GM21723 (cell line): ENCODE data around the gene PRSS27.

ENCODE experiments used
- ATAC-seq: cut with Tn5 transposase; IDR thresholded peaks from one replicate; pipeline ENCODE4 v1.9.1; 2021; ENCODE audit warnings: mild to moderate bottlenecking, moderate library complexity; ENCODE audit not compliant: unreplicated experiment

Gene PRSS27

DNA sequence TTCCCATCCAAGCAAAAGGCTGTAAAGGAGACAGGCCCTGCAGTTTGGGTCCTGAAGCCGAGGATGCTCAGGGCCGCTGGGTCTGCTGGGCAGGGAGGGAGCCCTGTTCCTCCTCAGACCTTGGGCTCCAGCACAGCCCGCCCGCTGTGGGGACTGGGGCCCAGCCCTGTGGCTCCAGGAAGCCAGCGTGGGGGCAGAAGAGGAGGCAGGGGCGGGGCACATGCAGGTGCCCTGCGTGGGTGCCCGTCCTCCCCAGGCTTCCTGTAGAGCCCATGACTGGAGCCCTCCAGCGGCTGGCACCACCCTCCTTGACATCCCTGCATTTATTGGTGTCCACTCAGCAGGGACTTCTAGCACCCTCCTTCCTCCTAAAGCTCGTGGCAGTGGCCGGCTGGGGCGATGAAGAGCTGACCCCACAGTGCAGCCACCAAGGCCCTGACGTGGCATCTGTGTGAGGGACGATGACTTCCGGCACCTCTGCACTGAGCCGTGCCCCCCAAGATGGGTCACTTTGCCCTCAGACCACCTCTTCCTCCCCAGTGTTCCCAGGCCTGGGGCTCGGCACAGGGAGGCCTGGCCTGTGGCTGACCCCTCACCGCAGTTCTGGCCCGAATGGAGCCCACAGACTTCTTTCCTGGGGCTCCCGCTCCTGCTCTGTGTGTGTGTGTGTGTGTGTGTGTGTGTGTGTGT lies 9.9 kb downstream of the PRSS27 start:
- ATAC-seq: no peak

DNA sequence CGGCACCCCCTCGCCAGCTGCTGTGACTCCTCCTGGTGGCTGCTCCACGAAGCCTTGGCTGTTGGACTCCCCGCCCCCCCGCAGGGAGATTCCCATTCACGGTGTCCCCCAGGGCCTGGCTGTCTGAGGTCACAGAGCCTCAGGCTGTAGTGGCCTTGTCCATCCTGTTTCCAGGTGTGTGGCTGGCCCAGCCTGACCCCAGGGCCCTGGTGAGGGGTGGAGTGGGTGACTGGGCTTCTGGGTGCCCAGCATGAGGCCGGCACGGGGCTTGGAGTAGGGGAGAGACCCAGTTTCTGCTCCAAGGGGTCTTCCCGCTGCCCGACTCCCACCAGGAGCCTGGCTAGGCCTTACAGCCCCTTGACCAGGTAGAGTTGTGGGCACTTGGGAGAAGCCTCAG lies 10.4 kb downstream of the PRSS27 start:
- ATAC-seq: no peak

- ATAC-seq: no peak
Measured at GRCh38 chr16:2708955-2709587, 11.0 kb downstream of the PRSS27 start.

- ATAC-seq: no peak
Measured at GRCh38 chr16:2708290-2708639, 11.8 kb downstream of the PRSS27 start.

DNA sequence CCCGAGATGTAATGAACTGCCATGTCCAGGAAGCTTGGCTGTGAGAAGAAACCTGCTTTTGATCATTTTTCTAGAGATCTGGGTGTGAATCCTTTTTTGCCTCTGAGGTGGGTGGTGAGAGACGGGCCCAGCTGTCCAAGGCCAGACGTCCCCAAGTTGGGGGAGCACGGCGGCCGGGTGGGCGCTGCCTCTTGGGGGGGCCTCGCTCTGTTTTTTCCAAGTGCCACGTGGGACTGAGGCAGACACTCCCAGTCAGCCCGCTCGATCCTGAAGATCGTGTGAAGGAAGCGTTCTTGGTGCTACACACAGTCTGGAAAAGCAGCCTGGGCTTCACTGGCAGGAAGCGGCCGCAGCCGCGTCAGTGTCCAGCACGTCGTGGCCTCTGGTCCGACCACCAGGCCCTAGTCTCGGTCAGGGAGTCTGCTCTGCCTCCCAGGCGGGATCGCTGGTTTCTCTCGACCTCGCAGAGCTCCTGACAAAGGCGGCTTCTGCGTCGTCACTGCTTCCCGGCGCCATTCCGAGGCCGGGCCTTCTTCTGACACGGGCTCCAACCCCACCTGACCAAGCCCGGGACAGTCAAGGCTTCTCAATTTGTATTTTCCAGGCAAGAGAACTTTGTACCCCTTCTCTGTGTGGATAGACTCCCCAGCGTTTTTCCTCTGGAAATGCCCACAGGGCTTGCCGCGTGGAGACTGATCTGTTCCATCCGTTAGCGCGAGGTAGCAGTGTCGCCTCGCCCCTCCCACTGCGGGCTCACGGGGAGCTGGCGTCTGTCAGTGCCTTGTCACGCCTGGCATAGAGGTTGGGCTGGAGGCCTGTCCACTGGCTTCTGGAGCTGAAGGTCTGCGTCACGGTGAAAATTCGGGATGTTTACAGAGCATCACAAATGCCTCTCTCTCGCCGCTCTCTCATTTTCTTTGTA lies 12.4 kb downstream of the PRSS27 start:
- ATAC-seq: no peak

DNA sequence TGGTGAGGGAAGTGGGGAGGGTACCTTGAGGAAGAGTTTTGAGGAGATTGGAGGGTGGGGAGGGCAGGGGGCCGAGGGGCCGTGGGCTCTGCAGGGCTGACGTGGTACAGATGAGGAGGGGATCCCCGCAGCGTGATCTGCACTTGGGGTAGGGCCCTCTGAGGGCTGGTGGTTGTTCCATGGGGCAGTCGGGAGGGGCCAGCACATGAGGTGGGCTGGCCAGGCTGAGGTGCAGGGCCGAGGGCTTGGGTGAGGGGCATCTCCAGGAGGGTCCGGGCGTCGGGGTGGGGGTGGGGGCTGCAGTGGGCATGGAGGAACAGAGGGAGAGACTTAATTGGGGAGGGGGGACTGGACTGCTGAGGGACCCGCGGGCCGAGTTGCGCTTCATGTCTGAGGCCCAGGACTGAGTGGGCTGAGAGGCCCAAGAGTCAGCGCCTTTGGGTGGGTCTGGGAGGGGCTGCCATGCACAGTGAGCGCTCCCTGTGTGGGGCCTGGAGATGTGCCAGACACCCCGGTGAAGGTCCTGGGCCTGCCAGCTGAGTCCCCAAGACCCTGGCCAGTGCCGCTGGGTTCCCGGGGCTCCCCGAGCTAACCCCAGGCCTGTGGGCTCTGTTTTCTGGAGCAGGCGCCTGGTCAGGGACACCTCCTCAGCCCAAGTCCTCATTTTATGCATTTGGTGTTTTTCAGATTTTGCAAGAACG lies 13.3 kb downstream of the PRSS27 start:
- no peak for ATAC-seq

DNA sequence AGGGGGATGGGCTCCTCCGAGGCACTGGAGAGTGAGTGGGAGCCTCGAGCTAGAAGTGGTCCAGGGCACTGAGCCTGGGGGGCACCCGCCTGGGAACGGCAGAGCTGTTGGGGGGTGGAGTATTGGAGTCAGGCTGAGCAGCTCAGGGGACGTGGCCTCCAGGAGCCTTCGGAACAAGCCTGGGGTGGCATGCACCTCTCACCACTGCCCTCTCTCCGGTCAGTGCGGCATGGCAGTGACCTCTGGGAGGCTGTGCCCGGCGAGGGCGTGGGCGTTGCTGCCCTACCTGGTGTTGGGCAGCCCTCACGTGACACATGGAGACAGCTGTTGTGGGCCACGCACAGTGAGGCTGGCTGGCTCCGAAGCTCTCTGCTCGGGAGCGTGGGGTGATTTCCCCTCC lies 13.9 kb downstream of the PRSS27 start:
- ATAC-seq: no peak

DNA sequence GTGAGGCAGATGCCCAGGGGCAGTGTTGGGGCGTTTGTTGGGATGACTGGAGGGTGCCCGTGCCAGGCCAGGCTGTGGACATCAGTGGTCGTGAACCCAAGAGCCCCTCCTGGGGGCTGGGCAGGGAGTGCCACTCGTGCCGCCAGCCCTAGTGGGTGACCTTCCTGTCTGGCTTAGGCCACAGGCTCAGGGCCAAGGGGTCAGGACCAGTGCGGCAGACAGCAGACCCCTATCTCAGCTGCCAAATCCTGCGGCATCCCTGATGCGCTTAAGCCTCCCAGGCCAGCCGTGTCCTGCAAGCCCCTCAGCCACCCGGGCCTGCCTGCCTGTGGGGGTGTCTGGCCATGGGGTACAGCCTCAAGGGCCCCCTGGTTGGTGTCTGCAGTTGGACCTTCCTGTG lies 14.7 kb downstream of the PRSS27 start:
- no peak for ATAC-seq

- no peak for ATAC-seq
Measured at GRCh38 chr16:2704983-2705275, 15.1 kb downstream of the PRSS27 start.

GRCh38 chr16:2704166-2704982 lies 15.7 kb downstream of the PRSS27 start:
- no peak for ATAC-seq

DNA sequence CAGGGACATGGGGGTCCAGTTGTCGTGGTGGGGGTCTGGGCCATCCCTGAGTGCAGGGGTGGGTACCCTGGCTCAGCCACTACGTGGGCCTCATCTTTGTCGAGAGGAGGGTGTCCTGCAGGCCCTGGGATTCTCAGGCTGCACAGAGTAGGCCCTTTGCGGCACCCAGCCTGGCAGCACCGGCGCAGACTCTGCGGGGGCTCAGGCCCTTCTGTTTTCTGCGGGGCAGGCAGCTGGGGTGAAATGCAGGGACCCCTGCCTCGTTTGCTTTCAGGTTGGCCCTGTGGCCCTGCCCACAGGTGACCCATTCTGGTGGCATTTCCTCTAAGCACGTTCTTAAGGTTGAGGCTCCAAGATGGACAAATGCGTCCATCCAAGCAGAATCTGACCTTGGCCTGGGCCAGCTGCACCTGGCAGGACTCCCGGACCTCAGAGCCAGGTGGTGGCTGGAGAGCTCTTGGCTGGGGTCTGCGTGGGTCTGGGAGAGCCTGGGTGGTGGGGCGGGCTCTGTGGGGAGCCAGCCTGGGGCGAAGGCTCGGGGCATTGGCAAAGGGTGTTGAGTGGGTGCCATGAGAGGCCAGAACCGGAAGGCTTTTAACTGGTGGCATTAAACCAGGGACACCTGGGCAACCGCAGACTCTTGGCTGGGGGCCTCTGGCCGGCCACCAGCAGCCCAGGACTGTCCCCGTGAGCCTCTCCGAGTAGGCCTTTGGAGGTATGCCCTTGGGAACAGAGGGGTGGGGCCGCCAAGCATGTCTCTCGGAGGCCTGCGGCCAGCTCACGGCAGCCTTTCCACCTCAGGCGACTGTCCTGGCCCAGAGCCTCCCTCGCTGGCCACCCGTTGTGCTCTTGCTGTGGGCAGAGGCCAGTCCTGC lies 16.9 kb downstream of the PRSS27 start:
- no peak for ATAC-seq

DNA sequence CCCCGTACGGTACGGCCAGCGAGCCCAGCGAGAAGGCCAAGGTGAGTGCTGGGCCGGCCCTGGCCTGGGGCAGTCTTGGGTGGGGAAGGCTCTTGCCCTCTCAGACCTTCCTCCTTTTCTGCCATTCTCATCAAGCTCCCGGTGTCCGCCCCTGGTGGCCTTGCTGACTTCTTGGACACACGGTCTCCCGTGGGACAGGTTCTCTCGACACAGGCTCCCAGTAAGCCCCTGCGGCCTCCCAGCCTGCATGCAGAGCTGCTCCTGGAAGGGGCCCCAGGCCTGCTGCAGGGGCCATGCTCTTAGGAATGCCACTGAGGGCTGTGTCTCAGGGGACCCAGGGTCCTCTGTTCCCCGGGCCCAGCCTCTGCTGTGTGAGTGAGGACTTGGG lies 17.6 kb downstream of the PRSS27 start:
- ATAC-seq: no peak

- ATAC-seq: no peak
Measured at GRCh38 chr16:2701713-2702437, 18.1 kb downstream of the PRSS27 start.

GRCh38 chr16:2701272-2701671 lies 18.8 kb downstream of the PRSS27 start:
- no peak for ATAC-seq

DNA sequence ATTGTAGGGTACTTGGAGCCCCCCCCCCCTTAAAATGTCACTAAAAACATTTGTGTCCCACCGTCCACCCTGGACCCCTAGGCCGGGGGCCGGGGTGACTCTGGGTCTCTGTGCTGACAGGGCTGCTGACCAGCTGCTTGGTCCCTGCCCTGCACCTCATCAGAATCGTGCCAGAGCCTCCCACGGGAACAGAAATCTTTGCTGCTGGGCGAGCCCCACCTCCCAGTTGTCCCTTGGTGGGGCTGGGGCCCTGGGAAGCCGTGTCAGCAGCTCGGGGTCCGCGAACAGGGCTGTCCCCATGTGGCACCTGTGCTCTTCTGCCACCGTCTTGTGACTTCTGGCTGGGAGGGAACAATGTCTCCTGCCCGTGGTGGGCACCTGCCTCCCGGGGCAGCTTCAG lies 19.2 kb downstream of the PRSS27 start:
- ATAC-seq: no peak

GRCh38 chr16:2699791-2700600 lies 20.0 kb downstream of the PRSS27 start:
- no peak for ATAC-seq

DNA sequence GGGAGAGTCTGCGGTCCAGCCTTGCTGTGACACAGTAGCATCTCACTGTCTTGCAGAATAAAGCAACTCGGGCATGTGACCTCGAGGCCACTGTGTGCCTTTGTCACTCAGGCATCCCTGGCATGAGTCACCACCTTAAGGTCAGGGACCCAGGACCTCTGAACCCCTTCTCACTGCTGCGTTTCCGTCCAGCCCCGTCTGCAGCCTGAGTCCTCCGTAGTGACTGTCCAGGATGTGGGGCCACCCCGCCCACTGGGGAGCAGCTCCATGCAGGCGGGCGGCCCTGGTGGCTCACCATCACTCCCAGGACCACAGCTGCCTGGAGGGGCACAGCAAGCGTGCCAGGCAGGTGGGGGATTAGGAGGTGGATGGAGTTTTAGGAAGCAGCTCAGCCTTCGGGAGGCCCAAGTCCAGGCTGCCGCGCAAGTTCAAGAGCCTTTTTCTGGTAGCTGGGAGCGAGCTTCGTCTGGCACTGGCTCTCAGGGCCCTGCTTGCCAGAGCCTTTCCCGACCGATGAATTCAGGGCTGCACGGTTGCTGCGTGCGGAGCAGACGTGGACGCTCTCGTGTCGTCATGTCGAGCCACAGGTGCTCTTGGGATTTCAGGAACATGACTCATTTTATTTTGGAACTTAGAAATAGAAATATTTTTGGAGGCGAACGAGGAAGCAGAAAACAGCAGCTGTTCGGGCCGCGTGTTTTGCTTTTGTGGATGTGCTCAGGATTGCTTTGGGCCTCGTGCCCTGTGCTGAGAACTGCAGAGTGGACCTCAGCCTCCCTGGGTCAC lies 20.9 kb downstream of the PRSS27 start:
- ATAC-seq: no peak
